A549 treated with CpdA at 1 μM for 4 hours (cell line): Measurements from ENCODE around the gene GABARAPL2. TPM values are rescaled to one million over a fixed set of nuclear protein-coding genes. Genes with fewer than 3 reads are reported as not detected.

Experiments used
- total RNA-seq: library from RNA; stranded (reverse); fragments of 200-300 nt; extraction: Qiagen RNA extraction; gene quantifications from 5 replicates; pipeline ENCODE4 v1.2.3, GENCODE V29; 2022; ENCODE audit warnings: low read depth

The GABARAPL2 gene, protein sequence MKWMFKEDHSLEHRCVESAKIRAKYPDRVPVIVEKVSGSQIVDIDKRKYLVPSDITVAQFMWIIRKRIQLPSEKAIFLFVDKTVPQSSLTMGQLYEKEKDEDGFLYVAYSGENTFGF
- 87.4 to 98.5 TPM (median 92.0 TPM) in 5 replicates for total RNA-seq

DNA sequence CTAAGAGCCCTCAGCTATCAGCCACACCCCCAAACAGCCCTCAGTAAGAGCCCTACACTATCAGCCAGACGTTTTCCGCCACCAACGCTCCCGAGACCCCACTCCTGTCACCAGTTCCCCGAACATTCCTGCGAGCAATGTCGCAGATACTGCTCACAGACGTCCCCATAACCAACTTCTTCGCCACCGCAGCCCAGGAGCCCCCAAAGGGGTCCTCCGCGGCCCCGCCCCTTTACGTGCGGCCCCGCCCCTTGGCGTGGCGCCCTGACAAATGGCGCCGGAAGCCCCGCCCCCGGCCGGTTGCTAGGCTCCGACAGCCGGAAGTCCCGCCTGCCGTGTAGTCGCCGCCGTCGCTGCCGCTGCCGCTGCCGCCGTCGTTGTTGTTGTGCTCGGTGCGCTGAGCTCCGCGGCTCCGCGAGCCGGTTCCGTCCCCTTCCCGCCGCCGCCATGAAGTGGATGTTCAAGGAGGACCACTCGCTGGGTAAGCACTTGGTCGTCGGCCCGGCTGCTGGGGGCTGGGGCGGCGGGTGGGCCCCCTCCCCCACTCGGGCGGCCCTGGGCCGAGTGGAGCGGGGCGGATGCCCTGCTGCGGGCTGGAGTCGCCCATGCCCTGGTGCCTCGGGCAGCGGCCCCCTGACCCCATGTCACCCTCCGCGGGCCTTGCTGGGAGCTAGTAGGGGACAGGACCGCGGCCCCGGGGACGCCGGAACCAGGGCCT is at the start of gene GABARAPL2:
GABARAPL2 (plus strand) TSS at position 340 of the 718 bp plus-strand sequence; CDS start at position 448, 108 bp downstream.

DNA sequence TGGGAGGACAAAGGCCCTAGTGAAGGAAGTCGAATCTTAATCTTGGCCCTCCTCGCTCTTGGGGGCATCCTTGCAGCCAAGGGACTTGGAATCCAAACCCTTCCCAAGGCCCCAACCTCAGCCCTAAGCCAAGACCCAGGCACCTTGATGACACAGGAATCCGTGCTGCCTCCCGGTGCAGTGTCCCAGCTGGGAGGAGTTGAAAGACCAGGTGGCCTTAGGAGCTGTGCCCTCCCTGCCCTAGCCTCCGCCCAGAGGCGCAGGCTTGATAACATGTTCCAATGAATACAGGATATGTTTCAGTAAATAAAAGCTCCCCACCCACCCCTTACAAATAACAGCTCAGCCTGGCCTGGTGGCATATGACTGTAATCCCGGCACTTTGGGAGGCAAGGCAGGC is 30.3 kb upstream of the GABARAPL2 start, which contains the start of gene CHST5:
CHST5 (minus strand) TSS at position 208 of the 400 bp plus-strand sequence. CDS start 5,724 bp downstream, outside the sequence.

DNA sequence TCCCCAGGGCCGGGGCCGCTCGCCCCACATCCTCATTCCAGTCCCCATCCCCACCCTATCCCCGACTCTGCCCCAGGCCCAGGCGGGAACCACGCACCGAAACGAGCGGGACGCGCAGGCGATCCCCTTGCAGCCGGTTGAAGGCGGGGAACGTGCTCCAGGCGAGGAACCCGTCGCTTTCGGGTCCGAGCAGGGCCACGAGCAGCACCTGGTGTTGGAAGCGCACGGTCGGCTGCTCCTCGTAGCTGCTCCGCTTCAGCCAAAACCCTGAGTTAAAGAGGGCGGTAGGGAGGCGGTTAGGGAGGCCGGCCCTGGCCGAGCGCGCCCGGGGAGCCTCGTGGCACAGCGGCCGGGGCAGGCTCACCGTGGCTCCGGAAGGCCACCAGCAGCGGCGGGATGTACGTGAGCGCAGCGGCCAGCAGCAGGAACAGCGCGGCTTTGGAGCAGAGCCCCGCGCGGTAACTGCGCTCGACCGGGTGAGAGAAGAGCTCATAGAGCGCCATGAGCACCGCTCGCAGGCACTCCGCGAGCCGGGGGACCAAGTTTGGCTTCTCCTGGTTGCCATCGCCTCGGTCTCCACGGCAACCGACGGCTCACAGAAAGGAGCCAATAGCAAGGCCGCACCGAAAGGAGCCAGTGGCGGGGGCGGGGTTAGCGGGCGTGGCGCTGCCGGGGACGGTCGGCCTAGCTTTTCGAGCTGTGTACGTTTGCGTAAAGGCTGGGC is 10.3 kb upstream of the GABARAPL2 start, which contains the start of gene TMEM231:
TMEM231 (minus strand) TSS at position 546 of the 724 bp plus-strand sequence; CDS start at position 503, 43 bp downstream.

GRCh38 chr16:75622761-75623605 is 56.8 kb downstream of the GABARAPL2 start, which contains the start of gene ADAT1:
Gene ADAT1, minus strand, starts transcription at chr16:75623281. Its CDS starts 2,482 bp downstream, at chr16:75620799.

Other genes starting within 250 kb of the GABARAPL2 start
- 49.2 to 60.7 TPM (median 55.9 TPM) in 5 replicates for gene CFDP1, start 132.9 kb upstream of the GABARAPL2 start, total RNA-seq
- gene TMEM170A, start 101.7 kb upstream of the GABARAPL2 start, total RNA-seq: 14.3 to 17.5 TPM (median 15.3 TPM) in 5 replicates
- gene CHST6, start 70.9 kb upstream of the GABARAPL2 start, total RNA-seq: 0.07 to 0.22 TPM (median 0.16 TPM) in 5 replicates
- 0.03 TPM in 1 of 5 replicates, not detected in the others for gene CHST5, start 30.3 kb upstream of the GABARAPL2 start, total RNA-seq
- gene TMEM231, start 10.1 kb upstream of the GABARAPL2 start, total RNA-seq: 7.6 to 9.2 TPM (median 9.0 TPM) in 5 replicates
- 31.8 to 44.5 TPM (median 36.9 TPM) in 5 replicates for gene ADAT1, start 56.9 kb downstream of the GABARAPL2 start, total RNA-seq
- gene KARS1, start 81.3 kb downstream of the GABARAPL2 start, total RNA-seq: 170 to 175 TPM (median 174 TPM) in 5 replicates
- gene TERF2IP, start 81.4 kb downstream of the GABARAPL2 start, total RNA-seq: 39.6 to 44.8 TPM (median 42.5 TPM) in 5 replicates
- not detected in 5 replicates for gene CPHXL2, start 110.6 kb downstream of the GABARAPL2 start, total RNA-seq
- not detected in 5 replicates for gene DUXB, start 135.1 kb downstream of the GABARAPL2 start, total RNA-seq
- gene CPHXL, start 160.1 kb downstream of the GABARAPL2 start, total RNA-seq: not detected in 5 replicates